Measurements from ENCODE around the gene RALB.

GRCh38 chr2:120224256-120224655 is 28.4 kb upstream of the RALB start:
- TF ChIP-seq POLR2AphosphoS5 (IDR thresholded peaks at IDR 0.05; ENCODE audit: borderline replicate concordance, low read depth, low read length) (no peak), EZH2 (IDR thresholded peaks at IDR 0.05) (no peak)

All from SK-N-MC (cell line).